Adipose tissue (tissue), 3 donors: ENCODE data around the gene NHS. TPM values are rescaled to one million over a fixed set of nuclear protein-coding genes. Genes with fewer than 3 reads are reported as not detected.
"Not testable (repeated sequence)": the region's sequence is repeated elsewhere in the genome, so short reads cannot be mapped to it uniquely, and the experiment has no call there.

Source experiments
- H3K27ac ChIP-seq: one replicate; pipeline ENCODE4 v1.5.1; 2013; ENCODE audit warnings: low read depth, low read length
- WGBS, 3 donors: extraction: QIAGEN DNeasy Blood & Tissue Kit; methylation state at CpG; one replicate each; pipeline ENCODE4 v1.1.7; 2013; 5-methylcytosine and 5-hydroxymethylcytosine counted together
- polyA plus RNA-seq, 3 donors: library from polyadenylated mRNA; stranded (reverse); fragments of 200-250 nt; gene quantifications; one replicate each; pipeline ENCODE4 v1.2.3, GENCODE V29; 2013
- donor health status: healthy with polysubstance abuse.
- donor health status: Bipolar disorder and iron deficiency.
- donor health status: healthy.

NHS gene
- polyA plus RNA-seq, 3 donors: 0.24 to 2.0 (median 1.8) TPM

GRCh38 chrX:17438221-17438620 lies 63.2 kb downstream of the NHS start:
- WGBS, 3 donors: 84 to 96% (median 89%) methylated on average over 6 of the region's 6 CpGs
- H3K27ac ChIP-seq: no peak overlapping the region

DNA sequence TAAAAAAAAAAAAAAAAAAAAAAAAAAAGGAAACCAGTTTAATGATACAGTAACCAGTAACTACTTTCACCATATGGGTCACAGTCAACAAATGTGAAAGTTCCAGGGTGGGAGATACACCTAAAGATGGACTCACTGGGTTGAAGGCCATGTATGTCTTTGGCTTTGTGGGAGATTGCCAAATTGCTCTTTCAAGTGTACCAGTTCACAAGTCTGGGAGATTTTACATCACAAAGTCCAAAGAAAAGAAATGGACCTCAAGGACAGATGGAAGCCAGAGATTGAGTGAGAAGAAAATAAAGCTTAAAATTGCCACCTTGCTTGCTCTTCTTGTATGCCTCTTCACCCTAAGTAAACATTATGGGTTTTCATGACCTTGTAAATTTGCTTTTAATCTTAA lies 65.3 kb downstream of the NHS start:
- H3K27ac ChIP-seq: no peak overlapping the region

GRCh38 chrX:17440836-17441235 lies 65.8 kb downstream of the NHS start:
- WGBS, 3 donors: 53 to 73% (median 68%) methylated on average over 3 of the region's 3 CpGs
- H3K27ac ChIP-seq: no peak overlapping the region

- no peak overlapping the region for H3K27ac ChIP-seq
Observed at GRCh38 chrX:17441965-17442364, 67.0 kb downstream of the NHS start.

- no peak overlapping the region for H3K27ac ChIP-seq
- 86 to 97% (median 96%) methylated on average over 3 of the region's 3 CpGs for WGBS, 3 donors
Observed at GRCh38 chrX:17442898-17443297, 67.9 kb downstream of the NHS start.

DNA sequence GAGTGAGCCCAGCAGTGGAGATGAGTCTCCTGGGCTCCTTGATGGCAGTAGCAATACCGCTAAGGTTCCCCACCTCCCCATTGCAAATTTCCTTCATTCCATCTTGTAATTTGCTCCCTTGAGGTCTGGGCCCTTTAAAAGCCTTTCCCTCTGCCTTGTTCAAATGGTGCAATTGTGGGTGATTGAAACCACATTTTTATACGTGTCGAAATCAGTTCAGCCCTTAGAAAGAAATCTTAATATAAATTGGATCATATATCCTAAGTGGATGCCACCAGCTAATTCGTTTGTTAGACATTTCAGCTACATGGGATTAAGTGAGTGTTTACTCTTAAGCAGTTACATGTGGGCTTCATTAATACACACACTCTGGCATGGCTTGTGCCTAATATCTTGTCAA lies 68.6 kb downstream of the NHS start:
- no peak overlapping the region for H3K27ac ChIP-seq
- 61 to 92% (median 70%) methylated on average over 4 of the region's 4 CpGs for WGBS, 3 donors

DNA sequence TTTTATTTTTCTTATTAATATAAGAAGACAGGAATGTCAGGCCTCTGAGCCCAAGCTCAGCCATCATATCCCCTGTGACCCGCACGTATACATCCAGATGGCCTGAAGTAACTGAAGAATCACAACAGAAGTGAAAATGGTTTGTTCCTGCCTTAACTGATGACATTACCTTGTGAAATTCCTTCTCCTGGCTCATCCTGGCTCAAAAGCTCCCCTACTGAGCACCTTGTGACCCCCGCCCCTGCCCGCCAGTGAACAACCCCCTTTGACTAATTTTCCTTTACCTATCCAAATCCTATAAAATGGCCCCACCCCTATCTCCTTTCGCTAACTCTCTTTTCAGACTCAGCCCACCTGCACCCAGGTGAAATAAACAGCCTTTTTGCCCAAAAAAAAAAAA lies 71.3 kb downstream of the NHS start:
- 73 to 98% (median 94%) methylated on average over 5 of the region's 5 CpGs for WGBS, 3 donors
- not testable (repeated sequence) for H3K27ac ChIP-seq

DNA sequence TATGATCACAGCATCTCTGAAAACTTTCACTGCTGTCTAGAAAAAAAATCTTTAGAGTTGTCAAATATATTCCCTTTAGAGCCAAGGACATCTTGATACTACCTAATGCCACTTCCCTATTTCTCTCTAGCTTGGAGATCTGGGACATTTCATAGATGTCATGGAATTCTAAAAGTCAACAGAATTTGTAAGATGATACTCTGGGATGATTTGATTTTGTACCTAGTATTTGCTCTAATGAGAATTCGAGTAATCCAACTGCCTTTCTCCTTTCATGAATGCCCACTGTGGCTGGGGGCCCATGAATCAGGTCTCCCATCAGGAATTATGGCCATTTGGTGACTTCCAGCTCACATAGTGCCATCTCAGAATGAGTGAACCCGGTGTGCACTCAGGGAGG lies 73.2 kb downstream of the NHS start:
- no peak overlapping the region for H3K27ac ChIP-seq
- WGBS, 3 donors: 53 to 82% (median 73%) methylated on average over 2 of the region's 2 CpGs

DNA sequence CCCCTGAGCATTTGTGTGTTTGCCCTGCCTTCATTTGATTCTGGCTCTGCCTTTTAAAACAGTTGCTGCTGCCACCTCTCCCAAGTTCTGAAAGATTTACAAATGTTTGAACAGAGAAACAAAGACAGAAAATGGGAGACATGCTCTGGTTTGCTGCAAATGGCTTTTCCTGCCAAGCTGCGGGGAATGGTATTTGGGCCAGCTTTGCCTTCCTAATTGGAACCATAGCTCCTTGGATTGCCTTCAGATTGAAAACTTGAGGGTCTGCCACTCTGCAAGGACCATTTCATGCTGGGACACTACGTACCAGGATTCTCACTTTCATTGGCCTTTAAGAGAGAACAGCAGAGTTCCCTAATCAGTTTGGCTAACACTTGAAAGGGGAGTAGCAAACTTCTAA lies 74.9 kb downstream of the NHS start:
- H3K27ac ChIP-seq: no peak overlapping the region
- WGBS, 3 donors: 82 to 92% (median 88%) methylated on average over 2 of the region's 2 CpGs

DNA sequence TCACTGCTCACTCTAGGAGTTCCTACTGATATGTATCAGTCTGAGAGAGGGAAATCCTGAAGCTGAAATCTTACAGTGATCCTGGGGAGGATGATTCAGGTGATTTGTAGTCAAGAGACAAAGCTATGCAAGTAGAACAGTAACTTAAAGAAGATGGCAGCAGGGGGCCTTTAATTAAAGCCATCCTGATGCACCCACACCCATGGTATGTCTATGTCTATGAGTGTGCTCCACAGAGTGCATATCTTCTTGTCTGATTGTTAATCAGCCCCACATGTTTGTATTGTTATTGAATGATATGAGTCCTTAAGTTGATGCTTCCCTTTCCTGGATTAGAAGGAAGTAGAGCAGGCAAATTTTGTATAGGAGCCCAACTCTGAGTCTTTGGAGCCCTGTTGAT lies 78.8 kb downstream of the NHS start:
- H3K27ac ChIP-seq: no peak overlapping the region

- no peak overlapping the region for H3K27ac ChIP-seq
- 71 to 92% (median 78%) methylated on average over 4 to 6 of the region's 6 CpGs for WGBS, 3 donors
Observed at GRCh38 chrX:17456526-17456925, 81.5 kb downstream of the NHS start.

GRCh38 chrX:17459008-17459611 lies 84.1 kb downstream of the NHS start:
- WGBS, 3 donors: 44 to 60% (median 45%) methylated on average over 4 of the region's 4 CpGs
- H3K27ac ChIP-seq: no peak overlapping the region

- no peak overlapping the region for H3K27ac ChIP-seq
- 56 to 84% (median 57%) methylated on average over 1 of the region's 1 CpG for WGBS, 3 donors
Observed at GRCh38 chrX:17459661-17460060, 84.7 kb downstream of the NHS start.

GRCh38 chrX:17462881-17463280 lies 87.9 kb downstream of the NHS start:
- H3K27ac ChIP-seq: no peak overlapping the region
- WGBS, 3 donors: 97 to 100% (median 98%) methylated on average over 1 of the region's 1 CpG

DNA sequence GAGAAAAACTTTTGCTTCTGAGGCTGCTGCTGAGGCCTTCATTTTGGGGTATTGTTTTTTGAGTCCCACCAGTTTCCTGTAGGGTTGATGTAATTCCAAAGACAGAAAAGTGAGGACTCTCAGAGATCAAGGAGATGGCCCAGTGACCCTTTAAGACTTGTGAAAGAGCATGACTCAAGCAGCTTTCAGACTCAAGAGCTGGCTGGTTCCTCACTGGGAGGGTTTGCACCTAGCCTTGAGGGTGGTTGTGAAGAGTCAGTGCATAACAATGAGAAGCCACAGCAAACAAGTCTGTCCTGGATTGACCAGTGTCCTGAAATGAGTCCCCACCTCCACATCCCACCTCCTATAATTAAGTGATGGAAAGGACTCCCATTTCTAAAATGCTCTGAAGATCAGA lies 89.2 kb downstream of the NHS start:
- no peak overlapping the region for H3K27ac ChIP-seq

DNA sequence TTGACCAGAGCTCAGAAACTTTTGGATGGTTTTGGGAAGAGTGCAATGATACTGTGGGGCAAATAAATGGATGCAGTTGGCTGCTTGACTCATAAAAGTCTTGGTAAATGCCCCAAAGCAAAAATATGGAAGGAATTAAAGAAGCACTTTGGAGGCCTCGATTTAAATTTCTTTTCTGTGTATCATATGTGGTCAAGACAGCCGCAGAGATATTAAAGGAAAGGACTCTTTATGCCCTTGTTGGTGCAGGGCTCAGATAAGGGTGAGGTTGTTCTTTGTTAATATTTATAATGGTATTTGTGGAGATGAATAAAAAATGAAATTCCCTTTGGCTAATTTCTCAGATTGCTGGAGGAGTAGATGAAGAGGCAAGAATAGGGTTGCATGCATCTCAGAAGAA lies 90.2 kb downstream of the NHS start:
- WGBS, 3 donors: 84 to 91% (median 89%) methylated on average over 2 of the region's 2 CpGs
- H3K27ac ChIP-seq: no peak overlapping the region

DNA sequence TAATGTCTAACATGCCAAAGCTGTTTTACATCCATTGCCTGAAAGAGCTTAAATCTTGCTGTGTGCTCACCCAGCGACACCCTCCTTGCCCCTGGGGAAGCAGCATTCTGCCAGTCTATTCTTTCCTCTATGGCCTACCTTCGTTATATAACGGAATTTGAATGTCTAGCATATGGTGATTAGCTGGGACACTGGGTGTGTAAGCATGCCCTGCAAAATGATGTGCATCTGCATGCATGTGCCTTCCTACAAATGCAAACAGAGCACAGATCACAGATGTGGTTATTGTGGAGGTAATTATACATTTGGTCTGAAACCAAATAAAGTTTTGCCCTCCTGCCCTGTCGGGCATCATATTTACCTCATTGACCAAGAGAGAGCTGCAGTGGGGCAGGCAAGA lies 90.8 kb downstream of the NHS start:
- no peak overlapping the region for H3K27ac ChIP-seq
- WGBS, 3 donors: 77 to 94% (median 92%) methylated on average over 4 of the region's 4 CpGs

DNA sequence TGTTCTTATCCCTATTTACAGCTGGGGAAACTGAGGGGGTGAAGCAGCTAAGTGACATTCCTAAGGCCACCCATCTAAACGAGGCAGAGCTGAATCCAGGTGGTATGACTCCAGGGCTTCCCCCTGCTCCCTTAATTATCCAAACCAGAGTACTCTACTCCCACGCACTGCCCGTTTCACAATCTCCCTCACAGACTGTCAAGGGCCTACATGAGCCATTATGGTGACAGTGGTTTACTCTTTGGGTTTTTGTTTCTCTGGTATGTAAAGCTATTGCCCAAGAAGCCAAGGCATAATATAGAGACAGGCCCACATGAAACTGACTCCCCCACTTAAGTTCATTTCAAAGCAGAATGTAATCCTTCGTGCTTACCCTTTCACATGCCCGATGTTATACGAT lies 95.1 kb downstream of the NHS start:
- 90 to 95% (median 94%) methylated on average over 6 of the region's 6 CpGs for WGBS, 3 donors
- H3K27ac ChIP-seq: no peak overlapping the region

GRCh38 chrX:17471121-17471520 lies 96.1 kb downstream of the NHS start:
- H3K27ac ChIP-seq: no peak overlapping the region
- WGBS, 3 donors: 58 to 87% (median 66%) methylated on average over 2 of the region's 2 CpGs

DNA sequence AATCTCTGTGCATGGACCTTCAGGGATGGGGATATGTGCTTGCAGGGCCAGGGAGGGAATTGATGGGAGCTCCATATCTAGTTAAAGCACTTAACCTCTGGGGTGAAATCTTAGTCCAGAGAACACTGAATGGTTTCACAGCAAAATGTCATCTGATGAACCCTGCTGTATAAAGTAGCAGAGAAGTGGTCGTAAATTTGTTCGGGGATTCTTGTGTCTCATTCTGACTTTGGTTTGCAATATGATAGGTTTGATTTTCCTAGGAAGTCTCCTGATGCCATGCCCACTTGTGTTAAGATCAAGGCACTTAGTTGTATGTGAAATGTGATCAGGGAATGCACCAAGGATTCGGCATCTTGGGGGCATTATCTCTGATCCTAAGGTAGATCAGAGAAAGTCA lies 96.9 kb downstream of the NHS start:
- WGBS, 3 donors: 86 to 93% (median 87%) methylated on average over 3 of the region's 3 CpGs
- no peak overlapping the region for H3K27ac ChIP-seq

DNA sequence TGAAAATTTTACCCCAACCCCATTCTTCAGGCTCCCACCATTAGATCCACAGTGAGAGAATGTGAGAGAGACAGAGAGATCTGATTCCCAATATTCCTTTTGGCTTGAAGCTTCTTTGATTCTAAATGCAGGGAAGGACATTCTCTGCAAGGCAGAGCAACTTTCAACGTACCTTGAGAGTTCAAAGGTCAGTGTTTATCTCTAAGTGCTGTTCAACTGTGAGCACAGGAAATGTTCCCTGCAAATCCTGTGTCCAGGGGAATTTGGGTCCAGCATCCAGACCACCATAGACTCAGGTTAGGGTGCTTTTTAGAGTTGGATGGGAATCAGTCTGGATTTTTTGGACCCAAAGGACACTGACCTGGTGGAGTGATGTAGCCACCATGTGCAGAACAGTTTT lies 97.4 kb downstream of the NHS start:
- no peak overlapping the region for H3K27ac ChIP-seq
- WGBS, 3 donors: 0 to 48% (median 33%) methylated on average over 1 of the region's 1 CpG
